GM12864 (cell line): ENCODE results near the gene DDX20.

ENCODE experiments used
- DNase-seq: peaks from one replicate; pipeline ENCODE4 v3.0.0-alpha.2; 2011; ENCODE audit warnings: low read depth
- H3K4me3 ChIP-seq: 2 replicates; pipeline ENCODE4 v1.5.1; 2011; ENCODE audit warnings: mild to moderate bottlenecking, low read depth, low read length, control low read depth
- TF ChIP-seq, protein P1 (sequence below): IDR thresholded peaks from 2 replicates; pipeline ENCODE4 v1.5.1; 2011; ENCODE audit warnings: low read depth, mild to moderate bottlenecking, moderate library complexity, low read length, control low read depth, inconsistent platforms; ENCODE audit errors: missing control alignments

Gene DDX20

GRCh38 chr1:111812306-111812705 lies 56.6 kb downstream of the DDX20 start:
- H3K4me3 ChIP-seq = no peak overlapping the region
- TF ChIP-seq, protein P1, sequence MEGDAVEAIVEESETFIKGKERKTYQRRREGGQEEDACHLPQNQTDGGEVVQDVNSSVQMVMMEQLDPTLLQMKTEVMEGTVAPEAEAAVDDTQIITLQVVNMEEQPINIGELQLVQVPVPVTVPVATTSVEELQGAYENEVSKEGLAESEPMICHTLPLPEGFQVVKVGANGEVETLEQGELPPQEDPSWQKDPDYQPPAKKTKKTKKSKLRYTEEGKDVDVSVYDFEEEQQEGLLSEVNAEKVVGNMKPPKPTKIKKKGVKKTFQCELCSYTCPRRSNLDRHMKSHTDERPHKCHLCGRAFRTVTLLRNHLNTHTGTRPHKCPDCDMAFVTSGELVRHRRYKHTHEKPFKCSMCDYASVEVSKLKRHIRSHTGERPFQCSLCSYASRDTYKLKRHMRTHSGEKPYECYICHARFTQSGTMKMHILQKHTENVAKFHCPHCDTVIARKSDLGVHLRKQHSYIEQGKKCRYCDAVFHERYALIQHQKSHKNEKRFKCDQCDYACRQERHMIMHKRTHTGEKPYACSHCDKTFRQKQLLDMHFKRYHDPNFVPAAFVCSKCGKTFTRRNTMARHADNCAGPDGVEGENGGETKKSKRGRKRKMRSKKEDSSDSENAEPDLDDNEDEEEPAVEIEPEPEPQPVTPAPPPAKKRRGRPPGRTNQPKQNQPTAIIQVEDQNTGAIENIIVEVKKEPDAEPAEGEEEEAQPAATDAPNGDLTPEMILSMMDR = no peak
- no peak for DNase-seq

- TF ChIP-seq, protein P1 = peak; percentile 23
- DNase-seq = no peak
- no peak overlapping the region for H3K4me3 ChIP-seq
Observed at GRCh38 chr1:111813440-111814304, 58.0 kb downstream of the DDX20 start.

- DNase-seq = no peak
- TF ChIP-seq, protein P1 = no peak
- H3K4me3 ChIP-seq = no peak overlapping the region
Observed at GRCh38 chr1:111814305-111814628, 58.6 kb downstream of the DDX20 start.

- no peak overlapping the region for H3K4me3 ChIP-seq
- TF ChIP-seq, protein P1 = no peak
- DNase-seq = no peak
Observed at GRCh38 chr1:111814642-111815041, 58.9 kb downstream of the DDX20 start.
